H1 (cell line): ENCODE data around the gene EPHA10.

Experiments
- BACH1 ChIP-seq: IDR thresholded peaks from 2 replicates; pipeline ENCODE4 v1.6.1; 2012; ENCODE audit warnings: low read length, improper control_type of control experiment
- CTCF ChIP-seq, 3 experiments: IDR thresholded peaks; 1 replicate in 2 of 3; 2 replicates in 1 of 3; pipeline versions ENCODE4 v1.5.1 to v1.6.1; 2011; ENCODE audit warnings: low read length in 3 of 3, mild to moderate bottlenecking in 3 of 3, inconsistent platforms in 2 of 3, low read depth in 1 of 3, moderate library complexity in 1 of 3; ENCODE audit not compliant: insufficient read depth in 1 of 3; ENCODE audit errors: control extremely low read depth in 1 of 3
- HDAC6 ChIP-seq: IDR thresholded peaks from one replicate; pipeline ENCODE4 v1.7.1; 2012; ENCODE audit warnings: low read depth, mild to moderate bottlenecking, inconsistent platforms, low read length, moderate library complexity
- JUND ChIP-seq: IDR thresholded peaks from 2 replicates; pipeline ENCODE4 v1.6.1; 2011; ENCODE audit warnings: mild to moderate bottlenecking, improper control_type of control experiment, low read length
- KDM4A ChIP-seq: IDR thresholded peaks from one replicate; pipeline ENCODE4 v1.7.1; 2012; ENCODE audit warnings: low read depth, mild to moderate bottlenecking, moderate library complexity, low read length, inconsistent platforms; ENCODE audit not compliant: severe bottlenecking
- KDM5A ChIP-seq: fragments of 200-600 bp; IDR thresholded peaks from 2 replicates; pipeline ENCODE4 v1.7.1; 2012; ENCODE audit warnings: mild to moderate bottlenecking, low read length, inconsistent platforms, mixed read lengths
- MAFK ChIP-seq: IDR thresholded peaks from 2 replicates; pipeline ENCODE4 v1.6.1; 2012; ENCODE audit warnings: low read depth, mild to moderate bottlenecking, improper control_type of control experiment, low read length
- NANOG ChIP-seq: IDR thresholded peaks from 2 replicates; pipeline ENCODE4 v1.6.1; 2011; ENCODE audit warnings: low read length, low read depth, mild to moderate bottlenecking, inconsistent platforms; ENCODE audit not compliant: insufficient read depth, poor library complexity, severe bottlenecking
- POLR2AphosphoS5 ChIP-seq: IDR thresholded peaks from 2 replicates; pipeline ENCODE4 v1.6.1; 2011; ENCODE audit warnings: low read depth, low read length
- RNF2 ChIP-seq: fragments of 200-900, 300-1000 bp; sonication (generic); IDR thresholded peaks from 2 replicates; pipeline ENCODE4 v1.7.1; 2016; ENCODE audit warnings: borderline replicate concordance, low read depth, mild to moderate bottlenecking, antibody characterized with exemption, low read length; ENCODE audit not compliant: poor library complexity, severe bottlenecking; ENCODE audit errors: missing control alignments
- SIX5 ChIP-seq: IDR thresholded peaks from 2 replicates; pipeline ENCODE4 v1.6.1; 2011; ENCODE audit warnings: mild to moderate bottlenecking, low read depth, low read length
- SP4 ChIP-seq: IDR thresholded peaks from 2 replicates; pipeline ENCODE4 v1.6.1; 2012; ENCODE audit warnings: low read length, inconsistent platforms
- TAF1 ChIP-seq: IDR thresholded peaks from 2 replicates; pipeline ENCODE4 v1.6.1; 2011; ENCODE audit warnings: mild to moderate bottlenecking, low read depth, low read length

- TF ChIP-seq KDM4A = no peak
- no peak for TF ChIP-seq CTCF (IDR thresholded peaks at IDR 0.05; ENCODE audit: control extremely low read depth in 1 of 3, insufficient read depth in 1 of 3, low read depth in 1 of 3, low read length in 3 of 3)
- TF ChIP-seq RNF2 = no peak
- no peak for TF ChIP-seq TAF1
- no peak for TF ChIP-seq BACH1
- TF ChIP-seq NANOG = no peak
- no peak for TF ChIP-seq KDM5A
- no peak for TF ChIP-seq POLR2AphosphoS5
- TF ChIP-seq MAFK = no peak
- TF ChIP-seq HDAC6 = no peak
- no peak for TF ChIP-seq SP4
- TF ChIP-seq JUND = no peak
- no peak for TF ChIP-seq SIX5
Measured at GRCh38 chr1:37685722-37686121, 79.2 kb downstream of the EPHA10 start.
